ENCODE measurements around the gene RTCA. TPM values are rescaled to one million over a fixed set of nuclear protein-coding genes. Genes with fewer than 3 reads are reported as not detected.

The RTCA gene
- total RNA-seq, 4 donors from 2014 or later = 22.3 to 32.8 (median 24.8) TPM

DNA sequence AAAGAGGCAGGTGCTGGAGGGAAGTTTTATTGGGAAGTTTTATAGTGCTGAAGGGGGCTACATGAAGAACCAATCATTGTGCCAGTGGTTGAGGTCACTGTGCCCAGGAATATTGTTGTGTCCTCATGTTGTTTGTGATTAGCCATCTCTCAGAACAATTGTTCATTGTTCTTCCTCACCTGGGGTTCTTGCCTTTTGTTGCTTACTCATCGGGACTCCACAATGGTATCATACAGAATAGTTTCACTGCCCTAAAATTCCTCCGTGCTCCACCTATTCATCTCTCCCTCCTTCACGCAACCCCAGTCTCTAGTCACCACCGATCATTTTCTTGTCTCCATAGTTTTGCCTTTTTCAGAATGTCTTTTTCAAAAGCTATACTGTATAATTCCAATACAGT lies 47.4 kb downstream of the RTCA start:
- DNase-seq (no peak), ATAC-seq (no peak)
- Histone ChIP-seq H3K27me3 (no peaks in the 10 kb centered on the region), H3K4me3 (no peak overlapping the region), H3K27ac (no peak overlapping the region), H3K4me1 (no peaks in the 10 kb centered on the region), H3K36me3 (no peaks in the 10 kb centered on the region), H3K9me3 (no peaks in the 10 kb centered on the region)
- in situ Hi-C loops (cut with MboI; ENCODE audit: low sequenced_read_pairs in 4 of 4) = no loop called here
- intact Hi-C loops (cut with DNase I; ENCODE audit: low total_unique reads) = no loop called here
- TF ChIP-seq POLR2A (IDR thresholded peaks at IDR 0.05) = no peak
- TF ChIP-seq, protein P1, sequence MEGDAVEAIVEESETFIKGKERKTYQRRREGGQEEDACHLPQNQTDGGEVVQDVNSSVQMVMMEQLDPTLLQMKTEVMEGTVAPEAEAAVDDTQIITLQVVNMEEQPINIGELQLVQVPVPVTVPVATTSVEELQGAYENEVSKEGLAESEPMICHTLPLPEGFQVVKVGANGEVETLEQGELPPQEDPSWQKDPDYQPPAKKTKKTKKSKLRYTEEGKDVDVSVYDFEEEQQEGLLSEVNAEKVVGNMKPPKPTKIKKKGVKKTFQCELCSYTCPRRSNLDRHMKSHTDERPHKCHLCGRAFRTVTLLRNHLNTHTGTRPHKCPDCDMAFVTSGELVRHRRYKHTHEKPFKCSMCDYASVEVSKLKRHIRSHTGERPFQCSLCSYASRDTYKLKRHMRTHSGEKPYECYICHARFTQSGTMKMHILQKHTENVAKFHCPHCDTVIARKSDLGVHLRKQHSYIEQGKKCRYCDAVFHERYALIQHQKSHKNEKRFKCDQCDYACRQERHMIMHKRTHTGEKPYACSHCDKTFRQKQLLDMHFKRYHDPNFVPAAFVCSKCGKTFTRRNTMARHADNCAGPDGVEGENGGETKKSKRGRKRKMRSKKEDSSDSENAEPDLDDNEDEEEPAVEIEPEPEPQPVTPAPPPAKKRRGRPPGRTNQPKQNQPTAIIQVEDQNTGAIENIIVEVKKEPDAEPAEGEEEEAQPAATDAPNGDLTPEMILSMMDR (IDR thresholded peaks at IDR 0.05 in 4 of 5, conservative IDR thresholded peaks at IDR 0.05 in 1 of 5) = no peak

DNA sequence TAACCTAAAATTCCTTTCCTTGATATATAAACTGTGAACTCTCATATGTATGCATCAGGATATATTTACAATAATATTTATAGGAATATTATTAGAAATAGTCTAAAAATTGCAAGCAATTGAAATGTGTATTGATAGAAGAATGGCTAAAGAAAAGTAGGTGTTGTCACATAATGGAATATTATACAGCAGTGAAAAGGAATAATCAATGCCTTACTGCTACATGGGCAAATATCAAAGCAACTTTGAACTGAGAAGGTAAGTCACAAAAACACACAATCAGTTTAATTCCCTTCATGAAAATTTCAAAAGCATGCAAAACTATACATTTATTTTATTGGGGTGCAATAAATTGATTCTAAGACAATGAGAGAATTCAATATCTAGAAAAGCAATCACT lies 50.6 kb downstream of the RTCA start:
- no peaks in the 10 kb centered on the region for H3K9me3 ChIP-seq
- H3K4me1 ChIP-seq = no peaks in the 10 kb centered on the region
- no peak for TF ChIP-seq POLR2A (IDR thresholded peaks at IDR 0.05)
- TF ChIP-seq, protein P1 (IDR thresholded peaks at IDR 0.05 in 4 of 5, conservative IDR thresholded peaks at IDR 0.05 in 1 of 5) = no peak
- ATAC-seq (no peak), DNase-seq (no peak)
- intact Hi-C loops (cut with DNase I; ENCODE audit: low total_unique reads) = no loop called here
- no peak overlapping the region for H3K27ac ChIP-seq
- H3K4me3 ChIP-seq = no peak overlapping the region
- in situ Hi-C loops (cut with MboI; ENCODE audit: low sequenced_read_pairs in 4 of 4) = no loop called here
- no peaks in the 10 kb centered on the region for H3K27me3 ChIP-seq
- no peaks in the 10 kb centered on the region for H3K36me3 ChIP-seq

DNA sequence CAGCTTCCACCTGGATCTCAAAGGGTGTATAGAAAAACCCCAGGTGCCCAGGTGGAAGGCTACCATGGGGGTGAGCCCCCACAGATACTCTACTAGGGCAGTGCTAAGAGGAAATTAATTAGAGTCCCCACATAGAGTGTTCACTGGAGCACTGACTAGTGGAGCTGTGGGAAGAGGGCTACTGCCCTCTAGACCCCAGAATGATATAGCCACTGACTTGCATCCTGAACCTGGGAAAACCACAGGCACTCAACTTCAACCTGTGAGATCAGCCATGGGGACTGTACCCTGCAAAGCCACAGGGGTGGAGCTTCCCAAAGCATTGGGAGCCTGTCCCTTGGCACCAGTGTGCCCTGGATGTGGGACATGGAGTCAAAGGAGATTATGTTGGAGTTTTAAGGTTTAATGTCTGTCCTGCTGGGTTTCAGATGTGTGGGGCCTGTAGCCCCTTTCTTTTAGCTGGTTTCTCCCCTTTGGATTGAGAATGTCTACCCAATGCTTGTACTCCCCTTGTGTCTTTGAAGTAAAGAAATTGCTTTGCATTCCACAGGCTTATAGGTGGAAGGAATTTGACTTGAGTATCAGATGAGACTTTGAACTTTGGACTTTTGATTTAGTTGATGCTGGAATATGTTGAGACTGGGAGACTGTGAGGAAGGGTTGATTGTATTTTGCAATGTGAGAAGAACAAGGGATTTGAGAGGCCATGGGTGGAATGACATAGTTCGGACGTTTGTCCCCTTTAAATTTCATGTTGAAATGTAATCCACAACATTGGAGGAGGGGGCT lies 54.5 kb downstream of the RTCA start:
- Histone ChIP-seq H3K27me3 (no peaks in the 10 kb centered on the region), H3K27ac (no peak overlapping the region), H3K4me3 (no peak overlapping the region), H3K36me3 (no peaks in the 10 kb centered on the region), H3K4me1 (peaks cover 14 to 20% of the 10 kb centered on the region in 2 donors), H3K9me3 (no peaks in the 10 kb centered on the region)
- in situ Hi-C loops (cut with MboI; ENCODE audit: low sequenced_read_pairs in 4 of 4) = no loop called here
- intact Hi-C loops (cut with DNase I; ENCODE audit: low total_unique reads) = no loop called here
- DNase-seq (no peak), ATAC-seq (no peak)
- TF ChIP-seq, protein P1 (IDR thresholded peaks at IDR 0.05 in 4 of 5, conservative IDR thresholded peaks at IDR 0.05 in 1 of 5) = no peak
- no peak for TF ChIP-seq POLR2A (IDR thresholded peaks at IDR 0.05)

DNA sequence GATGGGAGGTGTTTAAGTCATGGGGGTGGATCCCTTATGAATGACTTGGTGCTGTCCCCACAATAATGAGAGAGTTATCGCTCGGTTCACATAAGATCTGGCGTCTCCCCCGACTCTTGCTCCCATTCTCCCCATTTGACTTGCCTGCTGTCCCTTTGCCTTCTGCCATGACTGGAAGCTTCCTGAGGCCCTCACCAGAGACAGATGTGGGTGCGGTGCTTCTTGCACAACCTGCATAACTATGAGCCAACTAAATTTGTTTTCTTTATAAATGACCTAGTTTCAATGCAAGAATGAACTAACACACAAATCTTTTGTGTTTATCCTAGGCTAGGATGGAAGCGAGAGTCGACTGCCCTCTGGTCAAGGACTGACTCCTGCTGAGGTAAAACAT lies 55.1 kb downstream of the RTCA start:
- Histone ChIP-seq H3K9me3 (no peaks in the 10 kb centered on the region), H3K27ac (no peak overlapping the region), H3K4me3 (no peak overlapping the region), H3K27me3 (no peaks in the 10 kb centered on the region), H3K4me1 (peaks cover 14 to 20% of the 10 kb centered on the region in 2 donors), H3K36me3 (no peaks in the 10 kb centered on the region)
- TF ChIP-seq, protein P1 (IDR thresholded peaks at IDR 0.05 in 4 of 5, conservative IDR thresholded peaks at IDR 0.05 in 1 of 5) = no peak
- no peak for TF ChIP-seq POLR2A (IDR thresholded peaks at IDR 0.05)
- in situ Hi-C loops (cut with MboI; ENCODE audit: low sequenced_read_pairs in 4 of 4) (no loop called here), intact Hi-C loops (cut with DNase I; ENCODE audit: low total_unique reads) (no loop called here)
- DNase-seq (no peak), ATAC-seq (no peak)

Data from gastrocnemius medialis (tissue), 4 donors.